ENCODE results near the gene INO80B.
A peak's percentile ranks its signal among the peaks of the same experiment; 100 is the strongest.
"Not testable (repeated sequence)": the region's sequence is repeated elsewhere in the genome, so short reads cannot be mapped to it uniquely, and the experiment has no call there.

INO80B gene

GRCh38 chr2:74426181-74426758 is 28.6 kb upstream of the INO80B start:
- DNase-seq = no peak

GRCh38 chr2:74427551-74427950 is 27.3 kb upstream of the INO80B start:
- DNase-seq = no peak

DNA sequence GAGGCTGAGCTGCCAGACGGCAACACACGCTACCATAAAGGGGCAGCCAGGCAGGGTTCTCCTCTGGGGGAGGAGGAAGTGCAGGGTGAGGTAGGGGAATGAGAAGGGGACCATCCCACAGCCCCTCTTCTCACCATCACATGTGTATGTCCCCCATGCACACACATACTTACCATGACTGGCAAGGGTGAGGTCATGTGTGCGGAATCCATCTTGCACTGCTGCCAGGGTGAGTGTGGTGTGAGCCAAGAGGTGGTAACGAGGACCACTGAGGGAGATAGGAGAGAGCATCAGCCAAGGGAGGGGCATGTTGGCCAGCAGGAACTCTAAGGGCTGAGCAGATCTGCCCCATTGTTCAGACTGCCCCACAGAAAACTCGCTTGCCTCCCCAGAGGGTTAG is 26.2 kb upstream of the INO80B start:
- DNase-seq = no peak

DNA sequence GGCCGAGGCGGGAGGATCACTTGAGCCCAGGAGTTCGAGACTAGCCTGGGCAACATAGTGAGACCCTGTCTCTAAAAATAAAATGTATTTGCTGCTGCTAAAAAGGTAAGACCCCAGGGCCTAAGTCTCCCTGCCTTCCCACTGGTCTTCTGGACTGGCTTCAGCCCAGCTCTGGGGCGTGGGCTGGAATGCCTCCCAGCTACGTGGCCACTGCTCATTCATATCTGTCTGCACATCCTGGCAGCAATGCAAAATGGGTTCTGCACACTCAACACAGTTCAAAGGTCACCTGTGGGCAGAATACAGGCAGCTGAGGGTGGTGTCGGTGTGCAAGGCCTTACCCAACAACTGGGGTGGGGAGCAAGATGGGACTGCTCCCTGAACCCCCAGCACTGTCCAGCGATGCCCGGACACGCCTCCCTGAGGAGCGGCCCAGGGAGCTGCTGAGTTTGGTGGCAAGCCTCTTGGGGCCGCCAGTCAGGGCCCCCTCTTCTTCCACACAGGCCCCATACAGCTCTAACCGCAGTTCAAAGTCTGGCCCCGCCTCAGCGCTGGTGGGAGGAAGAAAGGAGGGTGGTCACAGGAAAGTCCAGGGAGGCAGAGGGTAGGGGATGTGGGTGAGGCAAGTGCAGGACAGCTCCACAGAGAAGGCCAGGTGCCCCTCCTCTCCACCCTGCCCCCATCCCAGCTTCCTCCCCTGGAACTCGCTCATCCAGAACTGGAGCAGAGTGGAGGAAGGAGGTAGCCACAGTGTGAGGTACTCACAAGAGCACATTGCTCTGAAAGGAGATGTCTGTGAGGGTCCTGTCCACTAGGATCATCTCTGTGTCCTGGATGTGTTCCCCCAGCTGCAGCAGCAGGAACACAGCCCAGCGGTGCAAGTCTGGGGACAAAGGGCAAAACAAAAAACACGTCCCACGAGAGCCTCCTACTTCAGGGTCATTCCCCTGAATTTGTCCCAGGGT is 25.1 kb upstream of the INO80B start:
- DNase-seq = no peak

DNA sequence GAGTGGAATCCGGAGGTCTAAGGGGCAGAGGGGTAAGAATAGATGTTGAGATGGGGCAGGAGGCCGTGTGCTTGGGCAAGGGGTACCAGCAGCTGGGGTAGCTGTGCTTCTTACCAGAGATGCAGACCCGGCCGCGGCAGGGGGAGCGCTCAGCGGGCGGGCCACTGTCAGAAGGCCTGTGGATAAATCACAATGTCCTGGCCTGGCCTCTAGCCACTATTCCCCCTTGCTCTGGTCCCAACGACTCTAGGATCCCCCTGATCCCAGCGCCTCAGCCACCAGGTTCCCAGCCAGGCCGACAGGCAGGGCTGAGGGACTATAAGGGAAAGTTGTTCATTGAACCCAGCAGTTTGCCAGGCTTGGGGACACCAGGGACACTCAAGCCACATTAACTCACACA is 24.4 kb upstream of the INO80B start:
- no peak for DNase-seq

- DNase-seq = no peak
These were observed 18.6 kb upstream of the INO80B start for GRCh38 chr2:74436111-74436805.

DNA sequence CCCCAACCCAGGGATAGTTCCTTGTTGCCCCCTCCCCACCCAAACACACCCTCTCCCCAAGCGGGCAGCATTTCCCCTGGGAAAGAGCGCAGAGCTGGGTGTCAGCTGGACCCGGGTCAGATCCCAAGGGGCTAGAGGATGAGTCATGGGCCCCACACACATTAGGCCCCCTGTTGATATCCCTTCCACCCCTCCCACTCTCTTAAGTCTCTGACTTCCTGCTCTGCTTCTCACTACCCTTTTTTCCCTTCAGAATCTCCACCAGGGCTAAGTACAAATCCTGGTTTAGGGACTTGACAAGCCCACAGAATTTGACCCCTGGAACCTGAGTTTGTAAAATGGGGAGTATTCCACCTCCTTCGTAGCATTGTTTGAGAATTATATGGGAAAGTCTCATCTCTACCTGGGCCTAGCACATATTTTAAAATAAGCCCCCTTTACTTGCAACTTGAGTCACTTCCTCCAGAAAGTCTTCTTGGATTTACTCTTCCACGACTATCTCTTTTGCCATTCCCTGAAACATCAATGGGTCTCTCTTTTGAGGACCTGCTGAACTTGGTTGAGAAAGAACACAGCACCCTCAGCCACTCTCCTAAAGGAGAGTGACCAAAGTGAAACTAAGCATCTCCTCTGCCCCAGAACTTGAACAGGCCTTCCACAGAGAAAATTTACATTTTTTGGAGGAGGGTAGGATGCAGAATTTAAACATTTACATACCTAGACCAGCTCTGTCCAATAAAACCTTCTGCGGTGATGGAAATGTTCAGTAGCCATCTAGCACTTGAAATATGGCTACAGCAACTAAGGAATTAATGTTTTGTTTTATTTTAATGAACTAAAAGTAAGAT is 17.8 kb upstream of the INO80B start:
- DNase-seq = no peak

GRCh38 chr2:74438248-74438647 is 16.6 kb upstream of the INO80B start:
- no peak for DNase-seq

GRCh38 chr2:74439373-74439772 is 15.5 kb upstream of the INO80B start:
- DNase-seq = no peak

DNA sequence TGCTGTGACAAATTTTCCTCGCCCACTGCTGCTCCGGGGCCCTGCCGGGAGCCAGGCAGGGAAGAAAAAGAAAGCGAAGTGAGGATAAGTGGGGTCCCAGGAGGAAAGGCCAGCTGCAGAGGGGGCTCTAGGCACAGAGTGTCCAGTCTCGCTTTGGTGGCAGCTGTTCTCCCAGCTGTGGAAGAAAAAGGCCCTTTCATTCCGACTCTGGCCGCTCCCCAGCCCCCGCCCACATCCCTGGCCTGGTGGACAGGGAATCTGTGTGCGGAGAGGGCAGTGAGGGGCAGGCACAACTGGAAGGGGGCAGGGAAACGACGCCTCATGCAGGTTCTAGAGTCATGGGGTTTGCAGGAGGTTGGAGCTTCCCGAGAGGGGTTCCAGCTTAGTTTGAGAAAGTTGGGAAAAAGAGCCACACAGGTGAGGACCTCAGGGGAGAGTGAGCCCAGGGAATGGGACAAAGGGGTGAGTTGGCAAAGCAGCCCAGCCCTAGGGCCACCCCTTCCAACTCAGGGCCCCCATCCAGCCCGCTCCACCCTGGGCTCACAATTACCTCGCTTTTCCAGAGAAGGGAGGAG is 15.0 kb upstream of the INO80B start:
- DNase-seq = no peak

DNA sequence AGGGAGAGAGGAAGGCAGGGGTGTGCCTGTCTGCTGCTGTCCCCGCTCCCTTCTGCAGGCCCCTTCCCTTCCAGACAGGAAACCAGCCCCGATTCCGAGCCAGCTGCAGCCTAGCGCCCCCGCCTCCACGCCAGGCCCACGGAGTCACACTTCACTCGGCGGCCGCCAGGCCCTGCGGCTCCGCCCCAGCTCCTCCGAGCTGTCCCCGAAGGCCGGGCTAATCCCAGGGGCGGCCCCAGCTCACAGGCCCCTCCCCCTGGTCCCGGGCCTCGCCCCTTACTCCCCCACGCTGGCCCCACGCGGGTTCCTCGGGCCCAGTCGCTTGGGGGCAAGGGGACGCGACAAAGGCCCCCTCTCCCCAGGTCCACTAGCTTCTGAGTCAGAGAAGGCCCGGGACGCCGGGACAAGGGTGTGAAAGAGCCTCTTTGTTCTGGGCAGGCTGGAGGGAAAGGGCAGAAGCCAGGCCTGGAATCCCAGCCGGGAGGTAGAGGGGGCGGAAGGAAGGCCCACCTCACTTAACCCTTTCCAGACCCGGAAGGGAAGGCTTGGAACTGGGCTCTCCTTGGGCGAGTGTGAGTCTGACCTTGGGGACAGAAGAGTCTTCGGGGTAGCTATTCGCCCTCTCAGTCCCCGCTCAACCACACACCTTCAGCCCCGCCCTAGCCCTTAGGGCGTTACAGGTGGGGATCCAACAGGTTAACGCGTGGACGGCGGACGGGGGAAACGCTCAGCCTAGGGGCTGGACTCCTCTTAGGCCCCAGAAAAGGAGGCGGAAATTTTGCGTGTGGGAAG is 14.3 kb upstream of the INO80B start:
- DNase-seq = peak; percentile 31 to 75

DNA sequence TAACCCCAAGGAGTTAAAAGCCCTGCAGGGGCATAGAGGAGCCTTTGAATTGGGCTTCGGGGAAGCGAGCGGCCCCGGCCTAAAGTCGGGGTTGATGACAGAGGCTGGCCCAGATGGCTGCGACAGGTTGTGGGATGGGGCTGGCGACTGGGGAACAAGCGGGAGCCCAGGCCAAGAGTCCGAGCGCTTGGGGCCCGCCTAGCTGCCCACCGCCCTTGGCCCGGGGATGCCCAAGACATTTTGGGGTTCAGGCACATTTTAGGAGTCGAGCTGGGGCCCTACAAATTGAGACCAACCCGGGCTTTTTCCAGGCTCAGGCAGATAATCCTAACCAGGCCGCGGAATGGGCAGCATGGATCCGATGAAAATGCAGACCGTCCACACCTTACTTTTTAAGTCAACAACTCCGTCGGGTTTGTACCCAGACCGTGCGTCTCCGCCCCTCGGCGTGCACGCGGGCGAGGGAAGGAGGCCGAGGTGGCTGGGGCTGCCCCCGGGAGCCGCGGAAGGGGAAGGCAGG is 13.7 kb upstream of the INO80B start:
- DNase-seq = no peak

DNA sequence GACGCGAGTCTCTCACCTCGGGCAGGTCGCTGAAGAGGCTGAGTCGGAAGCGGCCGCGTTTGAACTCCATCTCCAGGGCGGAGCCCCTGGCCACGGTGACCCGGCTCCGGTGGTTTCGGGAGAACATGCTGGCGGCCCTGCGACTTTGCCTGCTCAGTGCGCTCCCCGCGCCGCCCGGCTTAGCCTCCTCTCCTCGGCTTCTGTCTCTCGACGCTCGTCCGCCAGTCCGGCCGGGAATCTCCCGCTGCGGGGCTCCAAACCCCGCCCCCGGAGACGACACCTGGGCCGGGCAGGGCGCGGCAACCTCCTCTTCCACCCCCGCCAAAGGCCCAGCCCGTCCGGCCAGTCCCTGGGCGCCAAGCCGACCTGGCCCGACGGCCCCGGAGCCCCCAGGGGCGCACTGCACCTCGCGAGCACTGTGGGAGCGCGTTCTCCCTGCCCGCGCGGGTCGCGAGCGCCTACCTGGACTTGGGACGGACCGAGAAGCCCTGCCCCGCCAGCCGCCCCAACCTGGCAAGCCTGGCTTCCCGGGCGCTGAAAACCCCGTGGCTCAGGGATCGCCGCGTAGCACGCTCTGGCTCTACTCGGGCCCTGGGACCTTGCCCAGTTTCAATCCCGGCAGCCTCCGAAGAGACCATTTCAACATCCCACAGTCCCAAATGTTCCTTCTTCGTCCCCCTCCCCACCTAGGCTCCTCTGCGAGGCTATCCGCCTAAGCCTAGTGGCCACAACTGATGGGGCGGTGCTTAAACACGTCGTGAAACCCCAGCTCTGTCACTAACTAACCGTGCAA is 13.0 kb upstream of the INO80B start, which contains the start of gene RTKN:
TSS of gene RTKN (minus strand) at position 248 of the 793 bp plus-strand sequence. CDS start at position 127, 121 bp downstream.
- DNase-seq = no peak

DNA sequence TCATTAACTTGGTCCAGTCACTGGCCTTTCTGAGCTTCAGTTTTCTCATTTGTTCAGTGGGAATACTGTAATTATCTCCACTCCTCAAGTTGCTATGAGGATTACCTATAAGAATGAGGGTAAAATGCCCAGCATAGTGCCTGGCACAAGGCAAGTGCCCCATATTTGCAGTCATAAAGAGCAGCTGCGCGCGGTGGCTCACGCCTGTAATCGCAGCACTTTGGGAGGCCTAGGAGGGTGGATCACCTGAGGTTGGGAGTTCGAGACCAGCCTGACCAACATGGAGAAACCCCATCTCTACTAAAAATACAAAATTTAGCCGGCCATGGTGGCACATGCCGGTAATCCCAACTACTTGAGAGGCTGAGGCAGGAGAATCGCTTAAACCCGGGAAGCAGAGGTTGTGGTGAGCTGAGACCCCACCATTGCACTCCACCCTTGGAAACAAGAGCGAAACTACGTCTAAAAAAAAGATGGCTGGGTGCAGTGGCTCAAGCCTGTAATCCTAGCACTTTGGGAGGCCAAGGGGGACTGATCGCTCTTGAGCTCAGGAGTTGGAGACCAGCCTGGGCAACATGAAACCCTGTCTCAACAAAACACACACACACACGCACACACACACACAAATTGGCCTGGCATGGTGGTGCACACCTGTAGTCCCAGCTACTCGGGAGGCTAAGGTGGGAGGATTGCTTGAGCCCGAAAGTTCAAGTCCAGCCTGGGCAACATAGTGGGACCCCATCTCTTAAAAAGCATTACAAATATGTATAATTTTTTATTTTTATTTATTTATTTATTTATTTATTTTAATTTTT is 12.2 kb upstream of the INO80B start:
- not testable (repeated sequence) for DNase-seq

- no peak for DNase-seq
These were observed 10.2 kb upstream of the INO80B start for GRCh38 chr2:74444498-74445318.

GRCh38 chr2:74447230-74447999 is 7.5 kb upstream of the INO80B start:
- no peak for DNase-seq

DNA sequence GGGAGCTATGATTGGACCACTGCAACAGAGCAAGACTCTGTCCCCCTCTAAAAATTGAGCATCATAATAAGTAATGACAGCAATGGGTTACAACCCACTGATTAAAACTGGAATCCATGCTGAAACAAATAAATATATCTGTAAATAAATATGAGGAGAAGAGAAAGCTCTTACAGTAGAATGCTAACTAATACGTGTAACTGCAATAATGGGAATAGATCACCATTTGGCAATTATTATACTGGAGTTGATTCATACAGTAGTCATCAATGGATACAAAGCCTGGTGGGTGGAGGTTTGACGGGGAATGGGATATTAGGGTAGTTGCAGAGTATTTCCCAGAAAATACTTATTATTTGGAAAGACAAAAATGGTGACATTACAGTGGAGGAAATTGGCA is 6.1 kb upstream of the INO80B start:
- DNase-seq = no peak

Data from bone marrow (tissue), 2 donors.